Mucosa of descending colon (tissue), 3 donors: Measurements from ENCODE around the gene HYKK. TPM values are rescaled to one million over a fixed set of nuclear protein-coding genes. Genes with fewer than 3 reads are reported as not detected.

Experiments used
- ATAC-seq: fragments of 200-7000 bp; cut with Tn5 transposase; one replicate; pipeline ENCODE4 v1.9.1; 2020; ENCODE audit warnings: mild to moderate bottlenecking, moderate library complexity
- DNase-seq, 3 donors: peaks; one replicate each; pipeline ENCODE4 v3.0.0-alpha.2; 2020
- H3K36me3 ChIP-seq: fragments of 200-600 bp; one replicate; pipeline ENCODE4 v1.8.0; 2021; ENCODE audit warnings: low read depth, mild to moderate bottlenecking
- H3K4me1 ChIP-seq: fragments of 200-600 bp; one replicate; pipeline ENCODE4 v1.8.0; 2021; ENCODE audit warnings: low read depth, mild to moderate bottlenecking
- H3K4me3 ChIP-seq: fragments of 200-600 bp; one replicate; pipeline ENCODE4 v1.8.0; 2021; ENCODE audit warnings: mild to moderate bottlenecking
- H3K9me3 ChIP-seq: fragments of 200-600 bp; one replicate; pipeline ENCODE4 v1.8.0; 2021; ENCODE audit warnings: mild to moderate bottlenecking
- intact Hi-C, 2 donors: fragments of 100-400 bp; cut with DNase I in 1 of 2; cut with micrococcal nuclease in 1 of 2; formaldehyde crosslinking; loops; one replicate each; pipeline versions ENCODE4 v1.11.0 to v1.11.1; 2022; cut with DNase I, micrococcal nuclease
- total RNA-seq, 3 donors: library from RNA; stranded (reverse); fragmentation: NEBNext Ultra II Directional in 2 of 3; extraction: Animal tissue kit (Norgen Biotek cat#: 25700) in 2 of 3; gene quantifications; one replicate each; pipeline versions ENCODE4 v1.2.1 to v1.2.4, GENCODE V29; 2021 to 2023
- TF ChIP-seq, protein P1 (sequence below): fragments of 200-600 bp; IDR thresholded peaks from one replicate; pipeline ENCODE4 v1.8.0; 2022; ENCODE audit warnings: antibody characterized with exemption, mild to moderate bottlenecking
- donor health status: DM: no; HTN: no; CAD: no; lungs with moderate emphysema.
- donor health status: DM: no; HTN: no; CAD: no.
- donor health status: DM: no; HTN: yes; CAD: no.

HYKK gene
- total RNA-seq, 3 donors from 2014 or later, result 5.7 to 7.8 (median 6.8) TPM

DNA sequence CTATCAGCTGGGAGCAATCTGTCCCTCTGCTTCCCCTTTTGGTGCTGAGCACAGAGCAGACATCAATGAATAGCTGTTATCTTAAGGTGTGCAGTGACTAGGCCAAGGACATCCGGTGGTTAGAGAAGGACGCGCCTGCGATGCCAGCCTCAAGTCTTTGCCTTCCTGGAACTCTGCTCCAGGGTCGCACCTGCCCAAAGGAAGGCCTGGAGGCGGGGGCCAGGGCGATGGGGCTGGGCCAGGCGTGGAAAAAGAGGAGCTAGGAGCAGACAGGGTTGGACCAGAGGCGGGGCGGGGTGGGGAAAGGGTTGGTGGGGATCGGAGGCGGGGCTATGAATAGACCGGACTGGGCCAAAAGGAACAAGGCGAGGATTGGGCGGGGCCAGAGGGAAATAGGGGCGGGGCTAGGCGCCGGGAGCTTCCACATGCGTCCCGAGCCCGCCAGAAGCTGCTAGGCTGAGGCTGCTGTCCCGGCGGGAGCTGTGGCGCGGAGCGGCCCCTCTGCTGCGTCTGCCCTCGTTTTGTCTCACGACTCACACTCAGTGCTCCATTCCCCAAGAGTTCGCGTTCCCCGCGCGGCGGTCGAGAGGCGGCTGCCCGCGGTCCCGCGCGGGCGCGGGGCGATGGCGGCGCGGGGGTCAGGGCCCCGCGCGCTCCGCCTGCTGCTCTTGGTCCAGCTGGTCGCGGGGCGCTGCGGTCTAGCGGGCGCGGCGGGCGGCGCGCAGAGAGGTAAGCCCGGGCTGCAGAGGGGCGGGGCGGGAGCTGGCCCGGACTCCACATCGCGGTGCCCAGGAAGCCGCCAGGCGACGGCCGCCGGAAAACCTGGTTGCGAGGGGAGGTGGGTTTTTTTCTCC is 57.9 kb downstream of the HYKK start, which contains the start of gene CHRNA5:
TSS of gene CHRNA5 (plus strand) at position 424 of the 854 bp plus-strand sequence. CDS start at position 624, 200 bp downstream.
- intact Hi-C loops, result no loop called here

DNA sequence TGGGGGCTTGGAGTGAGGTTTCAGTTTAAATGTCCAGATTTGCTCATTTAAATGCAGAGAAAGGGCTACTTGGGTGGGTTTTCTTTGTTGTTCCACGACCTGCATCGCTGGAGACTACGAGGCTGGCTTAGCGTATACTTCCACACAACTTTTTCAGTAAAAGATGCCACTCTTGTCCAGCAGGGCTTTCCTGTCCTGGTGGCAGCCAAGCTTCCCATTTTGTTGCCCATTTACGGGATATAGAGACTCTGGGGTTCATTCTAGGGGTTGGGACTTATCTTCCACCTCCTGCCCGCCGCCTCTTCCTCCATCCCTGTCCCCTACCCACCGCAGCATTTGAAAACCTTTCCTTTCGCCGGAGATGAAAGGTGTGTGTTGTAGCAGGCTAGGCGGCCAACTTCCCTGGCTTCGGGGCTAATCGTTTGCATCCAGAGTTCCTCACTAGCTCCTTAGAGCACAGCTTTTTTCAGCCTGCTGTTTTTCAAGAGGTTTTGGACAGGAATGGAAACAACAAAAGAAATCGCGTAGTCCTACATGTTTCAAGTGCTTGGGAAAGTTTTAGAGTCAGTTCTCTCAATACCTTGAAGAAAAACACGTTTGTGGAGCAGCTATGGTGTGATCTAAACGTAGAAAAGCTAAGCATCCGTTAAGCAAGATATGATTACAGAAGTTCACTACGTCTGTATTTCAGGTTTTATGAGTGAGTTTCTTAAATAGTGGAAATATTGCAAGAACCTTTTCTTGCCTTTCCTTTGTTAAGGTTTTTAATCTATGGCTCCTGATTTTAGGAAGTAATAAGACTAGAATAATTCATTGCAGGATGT is 58.8 kb downstream of the HYKK start:
- peak in 1 of 3 donors; percentile 31 for DNase-seq
- TF ChIP-seq, protein P1, sequence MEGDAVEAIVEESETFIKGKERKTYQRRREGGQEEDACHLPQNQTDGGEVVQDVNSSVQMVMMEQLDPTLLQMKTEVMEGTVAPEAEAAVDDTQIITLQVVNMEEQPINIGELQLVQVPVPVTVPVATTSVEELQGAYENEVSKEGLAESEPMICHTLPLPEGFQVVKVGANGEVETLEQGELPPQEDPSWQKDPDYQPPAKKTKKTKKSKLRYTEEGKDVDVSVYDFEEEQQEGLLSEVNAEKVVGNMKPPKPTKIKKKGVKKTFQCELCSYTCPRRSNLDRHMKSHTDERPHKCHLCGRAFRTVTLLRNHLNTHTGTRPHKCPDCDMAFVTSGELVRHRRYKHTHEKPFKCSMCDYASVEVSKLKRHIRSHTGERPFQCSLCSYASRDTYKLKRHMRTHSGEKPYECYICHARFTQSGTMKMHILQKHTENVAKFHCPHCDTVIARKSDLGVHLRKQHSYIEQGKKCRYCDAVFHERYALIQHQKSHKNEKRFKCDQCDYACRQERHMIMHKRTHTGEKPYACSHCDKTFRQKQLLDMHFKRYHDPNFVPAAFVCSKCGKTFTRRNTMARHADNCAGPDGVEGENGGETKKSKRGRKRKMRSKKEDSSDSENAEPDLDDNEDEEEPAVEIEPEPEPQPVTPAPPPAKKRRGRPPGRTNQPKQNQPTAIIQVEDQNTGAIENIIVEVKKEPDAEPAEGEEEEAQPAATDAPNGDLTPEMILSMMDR, result no peak
- peak overlapping the region; percentile 32 for H3K4me3 ChIP-seq
- peaks cover 6% of the 10 kb centered on the region for H3K4me1 ChIP-seq
- H3K9me3 ChIP-seq, result no peaks in the 10 kb centered on the region
- intact Hi-C loops, result no loop called here
- peak; percentile 24 for ATAC-seq
- H3K36me3 ChIP-seq, result no peaks in the 10 kb centered on the region

More for the DNA sequence above, 57.9 kb downstream of the HYKK start, which contains the start of gene CHRNA5:
- Histone ChIP-seq H3K4me3 (peak within 1 kb of the TSS; percentile 32), H3K9me3 (no peaks in the 10 kb centered on the region), H3K4me1 (peaks cover 6% of the 10 kb centered on the region), H3K36me3 (no peaks in the 10 kb centered on the region)
- TF ChIP-seq, protein P1, result no peak
- ATAC-seq, result peak; percentile 98
- peak; percentile 84 to 95 (median 93) for DNase-seq

DNA sequence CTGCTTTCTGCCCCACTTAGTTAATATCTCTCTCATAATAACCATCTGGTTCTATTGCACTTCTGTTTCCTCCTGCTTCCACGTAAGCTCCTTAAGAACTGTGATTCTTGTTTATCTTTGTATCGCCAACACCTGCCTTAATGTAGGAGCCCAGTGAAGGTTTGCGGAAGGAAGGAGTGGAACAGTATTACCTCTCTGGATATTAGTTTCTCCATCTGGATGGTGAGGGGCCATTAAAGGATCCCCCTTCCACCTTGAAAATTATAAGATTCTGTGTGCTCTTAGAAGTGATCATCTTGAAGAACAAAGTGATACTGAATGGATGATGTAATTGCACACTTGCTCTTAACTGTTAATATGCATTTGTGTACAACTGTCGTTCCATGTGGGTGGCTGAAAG is 60.2 kb downstream of the HYKK start:
- TF ChIP-seq, protein P1, result no peak
- Histone ChIP-seq H3K9me3 (no peaks in the 10 kb centered on the region), H3K4me1 (peaks cover 6% of the 10 kb centered on the region), H3K4me3 (no peak overlapping the region), H3K36me3 (no peaks in the 10 kb centered on the region)
- DNase-seq (no peak), ATAC-seq (no peak)
- intact Hi-C loops, result no loop called here

DNA sequence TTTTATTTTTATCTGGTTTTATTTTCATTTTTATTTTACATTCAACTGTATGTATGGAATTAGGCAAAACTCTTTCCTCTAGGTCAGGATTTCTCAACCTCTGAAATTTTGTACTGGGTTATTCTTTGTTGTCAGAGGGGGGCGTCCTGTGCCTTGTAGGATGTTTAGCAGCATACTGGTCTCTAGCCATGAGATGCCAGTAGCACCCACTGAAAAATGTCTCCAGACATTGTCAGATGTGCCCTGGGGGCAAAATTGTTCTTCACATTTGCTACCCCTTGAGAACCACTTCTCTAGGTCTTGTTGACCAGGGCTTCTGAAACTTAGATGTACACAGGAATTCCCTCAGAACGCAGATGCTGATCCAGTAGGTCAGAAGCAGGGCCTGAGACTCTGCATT is 63.3 kb downstream of the HYKK start:
- ATAC-seq, result no peak
- Histone ChIP-seq H3K36me3 (no peaks in the 10 kb centered on the region), H3K4me1 (no peaks in the 10 kb centered on the region), H3K9me3 (no peaks in the 10 kb centered on the region), H3K4me3 (no peak overlapping the region)
- intact Hi-C loops, result no loop called here
- TF ChIP-seq, protein P1, result no peak
- no peak for DNase-seq

DNA sequence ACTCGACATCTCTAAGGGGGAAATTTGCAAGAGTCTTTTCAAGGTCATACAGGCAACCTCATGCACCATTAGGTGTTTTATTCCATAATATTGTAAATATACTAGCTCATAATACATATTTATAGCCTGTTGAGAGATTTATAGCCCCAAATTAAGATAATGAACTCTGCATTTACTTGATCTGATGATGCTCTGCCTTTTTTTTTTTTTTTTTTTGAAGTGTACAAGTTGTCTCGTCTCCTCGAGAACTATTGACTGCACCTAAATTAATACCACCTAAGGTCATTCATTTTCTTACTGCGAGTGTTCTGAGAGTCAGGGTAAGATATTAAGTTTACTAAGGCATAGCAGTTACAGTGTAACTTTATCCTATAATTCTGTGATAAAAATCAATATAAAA is 64.0 kb downstream of the HYKK start:
- no peaks in the 10 kb centered on the region for H3K4me1 ChIP-seq
- intact Hi-C loops, result no loop called here
- no peak for ATAC-seq
- TF ChIP-seq, protein P1, result no peak
- no peaks in the 10 kb centered on the region for H3K36me3 ChIP-seq
- no peak overlapping the region for H3K4me3 ChIP-seq
- H3K9me3 ChIP-seq, result no peaks in the 10 kb centered on the region
- DNase-seq, result no peak
